GM18858 (cell line): Measurements from ENCODE around the gene ASCC3.

Experiments used
- ATAC-seq: cut with Tn5 transposase; IDR thresholded peaks from one replicate; pipeline ENCODE4 v1.9.1; 2021; ENCODE audit not compliant: unreplicated experiment

ASCC3 gene

DNA sequence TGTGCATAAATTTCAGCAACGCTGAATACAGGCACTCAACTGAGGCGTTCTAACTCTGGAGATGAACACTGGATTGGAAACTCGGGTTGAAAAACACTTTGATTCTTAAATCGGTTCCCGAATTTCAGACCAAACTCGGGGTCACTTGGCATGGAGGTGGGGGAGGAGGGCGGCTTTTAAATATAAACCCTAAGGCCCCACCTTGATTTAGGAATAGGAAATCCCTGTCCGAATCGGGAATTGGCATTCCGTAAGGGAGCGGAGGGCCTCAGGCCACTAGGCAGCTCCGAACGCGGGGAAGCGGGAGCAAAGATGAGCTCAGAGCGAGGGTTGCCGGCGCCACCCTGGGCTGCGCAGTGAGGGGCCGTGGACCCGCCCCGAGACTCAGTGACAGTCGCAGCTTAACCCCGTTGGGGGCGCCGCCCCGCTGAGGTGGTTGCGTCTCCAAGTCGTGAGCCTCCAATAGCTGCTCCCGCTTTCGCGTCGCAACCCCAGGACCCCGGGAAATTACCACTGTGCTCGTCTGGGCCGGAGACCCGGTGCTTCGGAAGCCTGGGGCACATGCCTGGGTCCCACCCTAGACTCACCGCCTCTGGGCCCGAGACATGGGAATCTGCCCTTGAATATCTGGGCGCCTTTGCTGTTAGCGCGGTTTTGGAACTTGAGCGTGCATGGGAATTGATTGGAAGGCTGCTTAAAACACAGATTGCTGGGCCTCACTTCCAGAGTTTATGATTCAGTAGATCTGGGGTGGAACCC, 411.8 kb downstream of the ASCC3 start:
- no peak for ATAC-seq

DNA sequence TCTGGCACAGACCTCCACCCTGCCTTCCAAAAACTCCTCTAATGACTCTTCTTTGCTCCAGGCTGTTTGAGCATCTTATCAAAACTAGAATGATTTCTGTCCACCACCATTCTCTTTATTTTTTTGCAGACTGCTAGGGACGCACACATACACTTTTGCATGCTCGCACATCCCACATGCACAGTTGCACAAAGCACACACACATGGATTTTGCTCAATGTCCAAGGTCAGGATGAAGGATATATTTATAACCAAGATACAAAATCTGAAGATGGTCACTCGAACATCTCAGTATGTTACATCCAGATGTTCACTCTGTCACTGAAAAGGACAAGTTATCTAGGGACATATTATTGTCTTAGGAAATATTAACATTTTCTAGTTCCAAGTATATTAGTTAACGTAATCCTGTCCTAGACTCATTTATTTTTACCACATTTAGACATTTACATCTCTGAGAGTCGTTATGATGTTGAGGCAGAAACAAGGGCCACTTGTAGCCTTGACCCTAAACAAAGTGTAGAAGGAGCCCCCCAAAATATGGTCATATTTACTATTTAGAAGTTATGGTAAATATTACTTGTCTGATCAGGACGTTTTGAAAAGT, 413.0 kb downstream of the ASCC3 start:
- no peak for ATAC-seq

DNA sequence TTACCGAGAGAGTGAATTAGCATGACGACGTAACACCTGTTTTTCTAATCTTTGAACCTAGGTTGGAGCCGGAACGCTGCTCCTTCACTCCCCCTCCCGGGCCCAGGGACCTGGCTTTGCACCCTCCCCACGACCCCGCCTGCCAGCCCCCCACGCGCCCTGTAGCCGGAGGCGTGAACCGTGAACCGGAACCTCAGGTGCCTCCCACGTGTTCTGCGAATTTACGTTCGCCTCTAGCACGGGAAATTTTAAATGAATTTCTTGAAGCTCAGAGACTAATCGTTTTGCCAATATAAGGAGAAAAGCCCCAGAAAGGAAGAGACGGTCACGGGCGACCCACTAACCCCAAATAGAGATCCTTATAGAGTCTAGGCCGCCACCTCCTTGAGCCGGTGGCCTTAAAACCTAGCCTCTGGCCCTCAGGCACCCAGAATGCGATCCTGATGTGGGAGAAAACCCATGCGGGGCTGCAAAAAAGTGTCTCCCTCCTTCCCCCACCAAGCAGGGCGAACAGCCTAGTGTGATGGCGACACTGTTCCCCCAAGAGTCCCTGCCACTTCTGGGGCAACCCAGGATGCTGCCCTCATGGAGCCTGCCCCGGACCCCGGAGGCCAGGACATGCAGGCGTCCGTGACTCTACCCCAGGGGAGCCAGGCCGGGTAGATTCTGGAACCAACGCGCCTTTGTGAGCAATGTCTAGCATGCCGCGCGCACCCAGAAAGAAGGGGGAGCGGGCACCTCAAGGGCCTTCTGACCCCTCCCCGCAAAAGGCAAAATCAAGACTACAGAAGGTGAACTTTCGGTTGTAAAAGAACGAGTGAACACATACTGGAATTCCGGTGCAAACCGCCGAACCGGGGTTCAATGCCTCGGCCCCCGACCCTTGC, 413.8 kb downstream of the ASCC3 start:
- ATAC-seq = no peak

DNA sequence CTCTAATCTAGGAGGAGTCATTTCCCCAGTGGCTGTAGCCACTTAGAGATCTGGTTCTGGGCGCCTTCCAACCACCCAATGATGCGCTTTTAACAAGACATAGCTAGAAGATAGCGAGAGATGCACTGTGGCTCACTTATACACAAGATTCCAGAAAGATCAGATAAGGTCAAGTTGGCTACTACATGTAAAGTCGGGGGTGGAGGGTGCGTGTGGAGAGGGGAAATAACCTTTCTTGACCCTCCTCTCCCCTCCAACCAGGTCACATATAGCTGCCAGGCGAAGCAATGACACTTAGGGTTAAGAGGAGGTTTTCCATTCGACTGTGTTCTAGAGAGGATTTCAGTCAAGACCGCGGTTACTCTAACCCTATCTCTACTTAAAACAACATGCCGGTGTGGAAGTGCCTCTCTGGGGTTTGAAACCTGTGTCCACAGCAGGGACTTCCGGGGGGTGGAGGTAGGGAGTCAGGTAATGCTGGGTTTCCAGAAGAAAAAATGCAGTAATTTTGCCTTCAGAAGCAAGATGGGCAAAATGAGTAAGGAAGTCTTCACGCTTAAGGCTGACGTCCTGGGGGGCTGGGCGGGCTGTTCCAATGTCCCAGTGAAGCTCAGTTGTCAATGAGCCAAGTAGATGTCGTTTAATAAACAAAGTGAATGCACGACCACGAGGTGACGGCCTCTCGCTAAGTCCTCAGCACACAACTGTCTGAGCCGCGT, 414.6 kb downstream of the ASCC3 start:
- no peak for ATAC-seq

DNA sequence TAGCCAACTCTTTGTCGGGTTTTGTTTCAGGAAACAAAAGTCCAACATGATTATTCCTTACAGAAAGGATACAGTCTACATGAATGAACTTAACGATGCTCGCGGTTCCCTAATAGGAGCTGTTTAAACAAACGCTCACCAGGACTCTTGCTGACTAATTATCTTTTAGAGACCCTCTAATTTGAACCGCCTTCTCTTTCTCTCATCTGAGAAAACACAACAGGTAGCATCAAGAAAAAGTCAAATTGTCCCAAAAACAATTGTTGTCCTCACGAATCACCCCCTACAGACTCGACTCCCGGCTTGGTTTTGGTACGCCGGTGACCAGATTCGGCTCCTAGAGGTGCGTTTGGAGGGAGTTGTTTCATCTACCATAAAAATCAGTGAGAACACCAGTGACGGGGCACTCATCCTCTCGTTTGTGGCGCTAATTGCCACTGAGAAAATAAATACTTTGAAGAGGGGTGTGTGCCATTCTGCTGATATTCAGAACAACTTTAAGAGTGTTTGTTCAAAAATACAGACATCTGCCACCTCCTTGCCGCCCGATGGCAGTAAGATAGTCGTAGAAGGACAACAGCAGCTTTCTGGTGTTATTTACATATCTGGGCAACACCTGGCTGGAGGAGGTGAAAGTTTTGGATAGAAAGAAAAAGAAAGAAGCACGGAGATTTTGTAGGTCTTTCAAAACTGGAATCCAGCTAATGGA, 415.3 kb downstream of the ASCC3 start:
- no peak for ATAC-seq

- no peak for ATAC-seq
Measured at GRCh38 chr6:100464903-100465700, 416.0 kb downstream of the ASCC3 start, which contains the start of gene SIM1. Gene SIM1, minus strand, starts transcription at chr6:100464921. Its CDS starts 1,453 bp downstream, at chr6:100463468.

GRCh38 chr6:100464162-100464851, 416.8 kb downstream of the ASCC3 start:
- ATAC-seq = no peak

GRCh38 chr6:100463630-100464161, 417.4 kb downstream of the ASCC3 start:
- ATAC-seq = no peak

DNA sequence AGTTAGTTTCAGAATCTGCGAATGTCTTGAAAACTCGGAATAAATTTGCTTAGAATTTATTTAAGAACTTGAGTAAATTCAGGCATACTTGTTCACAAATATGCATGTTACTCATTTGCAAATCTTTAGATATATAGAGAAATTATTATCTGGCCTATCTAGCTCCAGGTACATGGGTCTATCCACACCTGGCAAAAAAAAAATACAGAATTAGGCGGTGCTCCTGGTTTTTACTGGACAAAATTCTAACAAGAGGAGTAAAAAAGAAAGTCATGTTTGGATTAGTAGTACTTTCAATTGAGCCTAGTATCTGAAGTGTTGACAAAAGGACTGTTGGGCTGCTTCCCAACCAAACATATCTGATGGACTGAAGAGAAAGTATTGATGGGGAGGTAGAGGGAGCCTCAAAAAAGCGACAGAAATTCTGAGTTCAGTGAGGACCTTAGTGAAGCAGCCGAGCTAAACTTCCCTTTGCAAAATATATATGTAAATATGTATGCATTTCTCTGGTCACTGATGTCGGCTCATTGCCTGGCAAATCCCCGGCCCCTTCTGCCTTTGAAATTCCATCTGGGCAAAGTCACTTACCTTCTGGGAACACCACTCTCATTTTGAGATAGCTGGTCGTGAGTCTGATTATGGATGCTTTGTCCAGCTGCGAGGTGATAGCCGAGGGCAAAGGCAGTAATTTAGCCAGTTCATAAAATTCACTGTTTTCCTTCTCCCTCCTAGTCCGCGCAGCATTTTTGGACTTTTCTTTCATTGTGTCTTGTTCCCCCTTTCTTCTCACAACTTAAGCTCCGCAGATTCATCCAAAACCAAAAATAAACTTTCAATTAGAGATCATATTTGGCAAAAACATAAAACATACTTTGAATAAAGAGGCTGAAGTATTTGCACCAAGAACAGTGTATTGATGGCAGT, 418.2 kb downstream of the ASCC3 start:
- no peak for ATAC-seq

DNA sequence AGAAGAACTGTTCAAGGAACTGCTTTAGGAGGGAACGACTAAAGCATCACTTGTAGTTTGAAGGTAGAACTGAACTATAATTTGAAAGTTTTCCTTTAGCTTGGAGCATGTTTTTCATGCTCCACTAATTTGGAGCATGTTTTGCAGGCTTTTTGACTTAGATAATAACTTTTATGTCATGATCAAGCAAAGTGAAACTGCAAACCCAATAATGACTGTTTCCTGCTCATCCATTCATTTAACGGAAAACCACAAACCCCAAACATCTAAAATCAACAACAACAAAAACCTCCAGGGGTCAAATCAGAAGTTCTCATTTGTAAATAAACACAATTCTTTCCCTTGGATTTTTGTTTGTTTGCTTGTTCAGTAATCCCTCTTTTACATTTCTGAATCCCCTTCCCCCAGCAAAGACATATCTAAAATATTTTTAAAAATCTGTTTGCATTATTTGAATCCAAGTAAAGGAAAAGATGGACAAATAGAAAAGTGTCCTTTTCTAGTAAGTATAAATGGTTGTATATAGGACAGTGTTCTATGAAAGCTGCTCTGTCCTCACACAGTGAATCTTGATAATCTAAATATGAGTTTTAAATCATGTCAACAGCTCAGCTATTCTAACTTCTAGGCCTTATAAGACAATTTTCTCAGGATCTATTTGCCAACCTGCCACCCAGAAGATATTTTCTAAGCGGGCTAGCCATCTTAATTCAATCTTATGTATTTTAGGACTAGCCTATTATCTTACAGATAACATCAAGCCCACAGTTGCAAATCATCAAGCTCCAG, 419.0 kb downstream of the ASCC3 start:
- peak; percentile 67 for ATAC-seq

- no peak for ATAC-seq
Measured at GRCh38 chr6:100461278-100461916, 419.7 kb downstream of the ASCC3 start.

DNA sequence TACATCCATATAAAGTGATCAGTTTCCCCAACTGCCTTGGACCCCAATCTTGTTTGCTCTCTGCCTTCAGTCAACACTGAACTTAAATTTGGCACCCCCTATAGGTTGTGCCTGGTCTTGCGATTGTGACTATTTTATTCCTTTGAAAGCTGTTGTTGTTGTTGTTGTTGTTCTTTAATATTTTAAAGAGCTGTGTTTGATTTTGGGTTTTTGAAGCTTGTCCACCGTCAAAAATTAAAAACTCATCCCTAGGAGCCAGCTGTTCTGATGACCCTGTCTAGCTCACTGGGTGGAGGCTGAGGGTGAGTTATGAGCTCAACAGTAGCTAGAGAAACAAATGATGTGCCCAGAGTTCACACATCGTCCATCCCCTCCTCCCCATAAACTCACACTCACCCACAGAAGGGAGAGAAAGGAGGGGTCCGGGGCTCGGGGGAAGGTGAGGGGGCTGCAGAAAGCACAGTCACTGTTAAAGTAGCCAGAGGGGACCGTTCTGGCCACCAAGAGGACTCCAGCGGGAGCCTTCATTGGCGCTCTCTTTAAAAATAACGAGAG, 420.4 kb downstream of the ASCC3 start:
- ATAC-seq = no peak

GRCh38 chr6:100459592-100460184, 421.4 kb downstream of the ASCC3 start:
- no peak for ATAC-seq

- no peak for ATAC-seq
Measured at GRCh38 chr6:100458841-100459591, 422.1 kb downstream of the ASCC3 start.
